LHCN-M2 (cell line): ENCODE results near the gene IRS4. TPM values are rescaled to one million over a fixed set of nuclear protein-coding genes. Genes with fewer than 3 reads are reported as not detected.
A peak's percentile ranks its signal among the peaks of the same experiment; 100 is the strongest.

Source experiments
- DNase-seq: peaks from one replicate; pipeline ENCODE4 v3.0.0-alpha.2; 2012; ENCODE audit warnings: low read depth
- polyA plus RNA-seq: library from polyadenylated mRNA; unstranded; fragments of >200 nt; gene quantifications from one replicate; pipeline ENCODE4 v1.2.1, GENCODE V29; 2012; ENCODE audit warnings: missing spikeins
- total RNA-seq: library from RNA; depleted of rRNA; stranded (reverse); fragments of >200 nt; gene quantifications from 2 replicates; pipeline ENCODE4 v1.2.3, GENCODE V29; 2014; rRNA removed

Gene IRS4
- total RNA-seq, result not detected in 2 replicates
- not detected for polyA plus RNA-seq

DNA sequence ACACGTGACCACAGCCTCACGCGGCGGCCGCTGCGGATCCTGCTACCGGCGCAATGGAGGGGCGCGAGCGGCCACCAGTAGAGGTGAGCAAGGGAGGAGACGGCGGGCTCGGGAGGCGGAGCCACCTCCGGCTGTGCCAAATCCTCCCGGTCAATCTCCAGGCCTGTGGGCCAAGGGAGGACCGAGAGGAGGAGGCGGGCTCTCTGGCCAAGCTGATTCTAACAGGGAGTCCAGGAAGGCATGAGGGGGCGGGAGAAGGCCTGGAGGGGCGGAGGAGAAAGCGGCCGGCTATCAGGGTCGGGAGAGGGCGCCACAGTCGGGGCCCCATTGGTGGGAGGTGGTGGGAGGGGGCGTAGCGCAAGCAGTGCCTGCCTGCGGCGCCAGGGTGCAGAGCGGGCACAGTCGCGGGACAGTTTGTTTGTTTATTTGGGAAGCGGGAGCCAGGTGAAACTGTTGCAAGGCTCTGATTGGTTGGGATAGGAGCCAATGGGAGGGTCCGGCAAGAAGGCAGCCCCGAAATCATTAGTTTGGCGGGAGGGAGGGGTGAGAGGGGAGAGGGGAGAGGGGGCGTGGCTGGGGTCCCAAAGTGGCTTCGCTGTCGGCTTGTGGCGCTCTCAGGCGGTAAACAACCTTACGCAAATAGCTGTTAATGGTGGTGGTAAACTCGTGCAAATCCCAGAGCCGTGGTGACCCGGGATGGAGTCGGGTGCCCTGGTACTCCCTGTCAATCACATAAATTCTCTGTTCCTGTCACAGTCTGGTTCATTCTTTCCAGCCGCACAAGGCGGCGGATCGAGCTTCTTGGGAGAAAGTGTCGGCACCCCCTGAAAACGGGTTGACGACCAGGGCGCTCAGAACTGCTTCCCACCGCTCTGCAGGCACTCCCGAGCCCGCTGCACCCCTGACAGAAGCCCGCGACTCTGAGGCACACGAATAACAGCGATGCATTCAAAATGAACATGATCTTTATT, at the start of gene IRS4:
Gene IRS4, minus strand, starts transcription at position 55 of the 971 bp plus-strand sequence.
- DNase-seq, result no peak

DNA sequence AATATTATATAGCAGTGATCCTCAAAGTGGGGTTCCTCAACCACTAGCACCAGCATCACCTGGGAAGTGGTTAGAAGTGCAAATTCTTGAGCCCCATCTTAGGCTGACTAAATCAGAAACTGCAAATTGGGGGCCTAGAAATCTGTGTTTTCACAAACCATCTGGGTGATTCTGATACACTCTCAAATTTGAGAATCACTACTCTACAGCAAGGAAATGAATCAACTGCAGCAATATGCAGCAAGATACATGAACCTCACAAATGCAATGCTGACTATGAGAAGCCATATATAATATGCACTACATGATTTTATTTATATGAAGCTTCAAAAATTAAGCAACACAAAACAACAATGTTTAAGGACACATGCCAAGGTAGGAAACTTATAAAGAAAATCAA, 36.2 kb upstream of the IRS4 start:
- DNase-seq, result no peak

DNA sequence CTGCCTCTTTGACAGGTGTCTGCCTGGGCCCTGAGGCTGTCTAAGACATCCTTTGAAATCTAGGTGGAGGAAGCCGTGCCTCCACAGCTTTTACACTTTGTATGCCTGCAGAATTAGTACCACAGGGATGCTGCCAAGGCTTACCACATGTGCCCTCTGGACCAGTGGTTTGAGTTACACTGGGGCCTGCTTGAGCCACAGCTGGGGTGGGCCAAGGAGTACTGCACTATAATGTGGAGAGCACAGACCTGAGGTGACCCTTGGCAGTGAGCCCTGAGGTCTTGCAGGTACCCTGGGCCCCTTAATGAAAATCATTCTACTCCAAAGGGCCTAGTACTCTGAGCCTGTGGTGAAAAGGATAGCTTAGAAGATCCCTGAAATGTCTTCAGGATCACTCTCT, 27.2 kb upstream of the IRS4 start:
- DNase-seq, result no peak

DNA sequence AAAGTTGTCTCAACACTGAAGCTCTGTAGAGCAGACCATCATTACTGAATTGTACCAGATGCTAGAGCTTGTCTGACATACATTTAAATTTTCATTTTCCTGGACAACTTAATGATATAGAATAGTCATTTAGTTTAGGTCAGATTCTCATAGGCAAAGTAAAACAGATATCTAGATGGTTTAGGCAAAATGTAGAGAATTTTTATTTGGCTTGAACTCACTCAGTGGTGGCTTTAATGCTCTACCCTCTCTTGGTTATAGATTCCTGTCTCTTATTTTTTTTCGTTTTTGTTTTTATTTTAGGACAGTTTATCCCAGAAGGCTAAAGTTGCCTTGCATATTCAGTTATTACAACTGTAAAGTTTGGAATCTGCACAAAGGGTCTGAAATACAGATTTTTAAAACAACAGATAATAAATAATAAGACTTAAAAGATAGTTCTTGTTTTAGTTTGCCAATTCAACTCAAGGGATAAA, 4.0 kb upstream of the IRS4 start:
- no peak for DNase-seq

DNA sequence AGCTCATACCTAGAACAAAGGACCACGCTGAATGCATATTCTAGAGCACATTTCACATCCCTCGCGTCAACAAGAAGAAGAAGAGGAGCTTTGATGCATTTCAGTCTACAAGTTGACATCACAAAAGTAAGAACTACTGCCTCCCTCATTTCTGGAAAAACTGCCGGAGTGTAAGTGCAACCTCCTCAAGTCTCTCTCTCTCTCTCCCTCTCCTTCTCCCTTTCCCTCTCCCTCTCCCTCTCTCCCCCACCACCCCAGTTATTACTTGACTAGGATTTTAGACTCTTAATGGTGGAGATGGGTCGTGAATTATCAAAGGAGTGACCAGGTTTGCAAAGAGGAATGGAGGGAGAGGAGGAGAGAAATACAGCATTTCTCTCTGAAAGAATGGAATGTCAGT, 1.4 kb upstream of the IRS4 start:
- DNase-seq, result no peak

DNA sequence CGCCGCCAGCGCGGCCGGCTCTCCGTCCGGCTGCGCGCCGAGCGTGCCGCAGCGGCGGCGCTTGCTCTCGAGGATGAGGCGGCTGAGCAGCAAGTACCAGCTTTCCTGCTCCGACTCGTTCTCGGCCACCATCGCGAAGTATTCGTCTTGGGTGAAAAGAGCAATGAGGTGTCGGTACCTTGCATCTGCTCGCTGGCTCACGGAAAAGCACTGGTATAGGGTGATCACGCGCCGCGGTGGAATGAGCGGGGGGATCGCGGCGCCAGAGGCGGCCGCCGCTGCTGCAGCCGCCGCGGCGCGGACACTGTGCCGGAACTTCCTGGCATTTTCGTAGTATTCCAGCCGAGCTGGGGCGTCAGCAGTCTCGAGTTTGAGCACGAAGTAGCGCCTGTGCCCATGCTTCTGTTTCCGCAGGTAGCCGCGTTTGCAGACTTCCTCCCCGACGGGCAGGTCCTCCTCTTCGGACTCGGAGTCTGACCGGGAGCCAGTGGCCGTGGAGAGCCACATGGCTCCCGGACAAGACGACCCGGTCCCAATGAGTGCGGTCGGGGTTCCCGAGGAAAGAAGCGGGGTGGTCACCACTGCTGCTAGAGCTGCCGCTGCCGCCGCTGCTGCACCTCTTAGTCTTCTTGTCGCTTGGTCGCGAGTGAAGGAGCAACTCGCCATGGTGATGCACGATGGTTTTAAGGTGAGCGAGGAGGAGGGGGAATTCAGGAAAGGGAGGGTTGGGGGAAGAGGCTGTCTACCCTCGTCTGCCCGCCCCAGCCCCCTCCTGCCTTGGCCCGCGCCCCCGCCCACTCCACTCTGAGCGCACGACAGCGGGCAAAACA, 469 bp downstream of the IRS4 start:
- no peak for DNase-seq

DNA sequence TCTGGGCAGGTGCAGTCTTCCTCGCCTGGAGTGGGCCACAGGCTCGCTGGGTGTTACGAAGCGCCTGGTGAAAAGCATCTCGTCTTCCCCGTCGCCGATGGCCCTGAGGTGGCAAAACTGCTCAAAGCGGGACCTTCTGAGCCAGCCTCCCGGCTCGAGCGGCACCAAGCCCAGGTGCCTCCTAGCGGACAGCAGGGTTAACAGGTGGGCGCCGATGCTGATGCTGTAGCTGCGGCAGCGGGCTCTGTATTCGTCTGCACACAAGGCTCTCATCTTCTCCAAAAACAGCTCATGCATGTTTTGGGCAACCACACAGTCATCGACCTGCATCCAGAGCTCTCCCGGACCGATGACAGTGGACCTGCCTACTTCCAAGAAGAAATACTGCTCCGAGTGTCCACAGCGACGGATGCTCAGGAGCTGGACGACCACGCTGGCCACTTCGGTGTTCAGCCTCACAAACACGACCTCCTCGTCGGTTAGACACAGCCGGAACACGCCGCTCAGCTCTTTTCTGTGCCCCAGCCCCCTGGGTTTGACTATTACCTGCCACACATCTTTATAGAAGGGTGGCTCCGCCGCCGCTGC, 1.2 kb downstream of the IRS4 start:
- no peak for DNase-seq

DNA sequence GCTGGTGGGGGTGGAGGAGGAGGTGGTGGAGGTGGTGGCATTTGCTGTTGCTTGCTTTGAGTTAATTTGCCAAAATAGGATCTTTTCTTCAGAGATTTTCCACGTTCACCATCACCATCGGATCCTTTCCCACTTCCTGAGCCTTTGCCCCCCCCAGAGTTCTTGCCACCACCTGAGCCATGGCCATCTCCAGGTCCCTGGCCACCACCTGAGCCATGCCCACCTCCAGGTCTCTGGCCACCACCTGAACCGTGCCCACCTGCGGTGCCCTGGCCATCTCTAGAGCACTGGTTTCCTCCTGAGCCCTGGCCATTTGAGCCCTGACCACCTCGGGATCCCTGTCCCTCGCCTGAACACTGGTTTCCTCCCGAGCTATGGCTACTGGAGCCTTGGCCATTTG, 1.9 kb downstream of the IRS4 start:
- no peak for DNase-seq

DNA sequence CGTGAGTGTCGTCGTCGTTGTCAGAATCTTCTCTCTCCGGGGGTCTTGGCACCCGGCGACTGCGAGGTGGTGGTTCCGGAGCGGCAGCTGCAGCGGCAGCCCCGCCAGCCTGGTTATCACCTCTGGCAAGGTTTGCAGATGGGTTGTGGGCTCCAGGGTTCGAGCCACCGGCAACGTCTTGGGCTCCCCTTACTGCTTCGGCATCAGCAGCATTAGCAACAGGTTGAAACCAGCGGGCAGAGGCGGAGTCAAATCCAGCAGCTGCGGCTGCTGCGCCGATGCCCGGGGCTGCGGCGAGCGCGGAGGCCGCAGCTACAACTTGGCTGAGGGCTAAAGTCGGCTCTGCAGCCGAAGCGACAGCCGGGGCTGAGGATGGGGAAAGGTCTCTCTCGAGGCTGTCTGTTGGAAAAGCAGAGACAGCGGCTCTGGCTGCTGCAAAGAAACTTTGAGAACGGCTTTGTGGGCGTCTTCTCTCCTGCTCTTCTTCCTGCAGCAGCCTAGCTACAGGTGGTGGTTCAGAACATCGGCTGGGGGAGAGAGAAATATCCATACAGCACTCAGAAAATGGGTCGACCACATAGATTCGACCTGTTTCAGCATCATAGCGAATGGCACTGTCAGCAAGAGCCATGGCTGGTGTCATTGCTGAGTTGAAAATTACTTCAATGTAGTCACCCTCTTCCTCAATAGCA, 3.6 kb downstream of the IRS4 start:
- DNase-seq, result no peak

DNA sequence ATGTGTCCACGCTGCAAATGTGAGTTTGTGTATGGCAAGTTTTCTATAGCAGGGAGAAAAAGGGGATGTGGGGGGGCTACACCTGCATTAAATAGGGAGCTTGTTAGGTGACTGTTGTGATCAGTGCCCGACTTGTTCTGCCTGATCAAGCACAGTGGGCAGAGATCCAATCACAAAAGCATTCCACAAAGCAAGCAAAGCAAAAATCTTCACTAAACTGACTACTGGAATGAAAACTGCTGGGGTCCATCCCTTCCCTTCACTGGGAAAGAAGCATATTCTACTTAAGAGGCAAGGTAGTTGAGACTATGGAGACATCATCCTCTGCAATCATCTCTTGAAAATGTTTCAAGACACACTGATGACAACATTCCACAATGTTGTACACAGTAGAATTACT, 5.2 kb downstream of the IRS4 start:
- DNase-seq, result no peak

DNA sequence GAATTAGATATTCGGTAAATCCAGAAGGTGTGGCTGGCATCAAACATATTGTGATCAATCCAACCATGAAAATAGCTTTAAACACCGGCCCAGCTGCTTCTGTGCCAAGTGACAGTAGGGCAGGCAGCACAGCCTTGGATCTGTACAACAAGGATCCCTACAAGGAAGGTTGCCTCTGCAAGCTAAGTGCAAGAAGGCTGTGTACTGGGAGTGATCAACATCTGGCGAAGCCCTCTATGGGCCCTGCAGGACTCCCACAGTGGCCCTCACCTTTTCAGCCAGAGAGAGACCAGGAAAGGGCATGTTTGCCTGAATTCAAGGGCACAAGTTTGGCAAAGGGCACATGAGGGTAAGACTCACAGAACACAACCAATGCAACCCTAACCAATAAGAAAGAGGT, 9.6 kb downstream of the IRS4 start:
- no peak for DNase-seq

DNA sequence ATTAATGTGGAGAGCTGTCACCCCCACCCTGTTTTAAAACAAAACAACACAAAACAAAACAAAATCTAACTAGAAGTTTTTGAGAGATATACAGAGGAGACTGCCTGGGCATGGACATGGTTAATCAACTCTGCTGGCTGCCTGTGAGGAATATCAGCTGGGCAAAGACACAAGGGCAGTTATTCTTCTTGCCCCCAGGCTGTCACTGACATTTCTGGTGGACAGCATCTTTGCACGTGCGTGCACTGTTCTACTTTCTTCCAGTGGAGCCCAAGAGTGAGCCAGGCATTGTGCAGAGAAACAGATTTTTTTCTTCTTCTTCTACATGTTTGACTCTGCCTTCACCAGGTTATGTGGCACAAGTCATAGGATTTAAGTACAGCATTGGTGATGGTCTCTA, 13.8 kb downstream of the IRS4 start:
- DNase-seq, result no peak

DNA sequence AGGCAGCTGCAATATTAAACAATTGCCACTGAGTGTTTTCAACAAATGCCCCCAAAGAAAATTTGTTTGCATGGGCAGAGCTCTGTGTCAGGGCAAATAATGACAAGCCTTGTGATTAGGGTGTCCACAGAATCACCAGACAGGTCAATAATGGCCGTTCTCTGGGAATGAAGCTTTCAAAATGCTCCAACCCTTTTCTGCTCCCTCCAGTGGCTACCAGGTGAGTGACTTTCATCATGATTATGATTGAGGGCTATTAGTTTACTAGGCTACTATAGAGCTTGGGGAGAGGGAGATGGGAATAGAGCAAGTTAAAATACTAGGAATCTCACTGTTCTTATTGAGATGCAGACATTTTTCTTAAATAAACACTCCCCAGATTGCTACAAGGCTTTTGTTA, 23.5 kb downstream of the IRS4 start:
- no peak for DNase-seq

DNA sequence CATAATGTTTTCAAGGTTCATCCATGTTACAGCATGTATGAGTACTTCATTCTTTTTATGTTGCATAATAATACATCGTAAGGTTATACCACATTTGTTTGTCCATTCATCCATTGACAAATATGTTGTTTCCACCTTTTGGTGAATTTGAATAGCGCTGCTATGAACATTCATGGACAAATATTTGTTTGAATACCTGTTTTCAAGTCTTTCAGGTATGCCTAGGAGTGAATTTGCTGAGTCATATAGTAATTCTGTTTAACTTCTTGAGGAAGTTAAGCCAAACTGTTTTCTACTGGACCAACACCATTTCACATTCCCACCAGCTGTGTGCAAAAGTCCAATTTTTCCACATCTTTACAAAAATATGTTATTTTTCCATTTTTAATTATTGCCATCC, 31.5 kb downstream of the IRS4 start:
- no peak for DNase-seq

DNA sequence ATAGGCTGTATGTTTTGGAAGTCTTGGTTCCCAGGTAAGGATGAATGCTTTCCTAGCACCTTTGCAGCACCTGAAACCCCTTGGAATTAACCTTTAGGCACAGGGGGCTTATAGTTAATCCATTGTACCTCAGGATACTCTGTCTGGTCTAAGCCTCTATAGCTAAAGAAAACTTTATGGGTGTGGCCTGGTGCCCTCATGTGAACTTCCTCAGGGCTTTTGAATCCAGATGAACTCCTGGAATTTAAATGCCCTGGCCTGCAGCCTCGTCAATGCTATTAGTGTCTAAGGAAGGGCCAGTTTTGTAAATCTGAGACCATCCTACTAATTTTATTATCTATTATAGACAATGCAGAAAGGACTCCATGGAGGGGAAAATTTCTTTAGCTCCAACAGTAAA, 33.8 kb downstream of the IRS4 start:
- no peak for DNase-seq

DNA sequence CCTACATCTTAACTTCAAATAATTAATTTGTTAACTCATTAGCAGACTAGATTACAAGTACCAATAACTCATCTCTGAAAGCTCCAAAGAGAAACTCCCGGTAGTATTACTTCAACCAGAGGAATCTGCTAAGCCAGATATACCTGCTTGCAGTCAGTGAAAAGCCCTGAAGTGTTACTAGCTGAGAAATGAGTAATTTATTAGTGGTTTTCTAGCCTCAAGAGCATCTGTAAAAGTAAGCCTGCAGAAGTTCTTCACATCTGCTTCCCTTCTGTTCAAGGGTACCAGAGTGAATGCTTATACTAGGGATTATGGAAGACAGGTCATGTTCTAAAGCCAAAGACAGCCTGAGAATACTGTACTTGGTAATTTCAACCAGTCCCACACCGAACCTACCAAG, 34.7 kb downstream of the IRS4 start:
- DNase-seq, result no peak

DNA sequence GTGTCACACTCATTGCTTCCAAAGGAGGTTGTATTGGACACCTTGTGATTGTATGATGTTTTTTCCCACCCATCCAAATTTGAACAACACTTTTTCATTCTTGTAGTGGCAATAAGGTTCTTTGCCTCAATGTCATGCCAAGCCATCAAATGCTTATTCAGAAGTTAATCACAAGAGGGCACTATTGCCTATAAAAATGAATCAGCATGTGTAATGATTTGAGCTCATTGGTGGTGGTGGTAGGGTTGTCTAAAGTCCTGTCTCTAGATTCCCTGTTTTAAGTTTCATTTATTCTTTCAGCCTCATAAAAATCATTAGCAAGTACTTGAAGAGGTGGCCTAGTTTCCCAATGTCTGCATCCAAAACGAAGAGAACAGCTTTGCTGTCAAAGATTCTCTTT, 37.0 kb downstream of the IRS4 start:
- peak; percentile 31 for DNase-seq

DNA sequence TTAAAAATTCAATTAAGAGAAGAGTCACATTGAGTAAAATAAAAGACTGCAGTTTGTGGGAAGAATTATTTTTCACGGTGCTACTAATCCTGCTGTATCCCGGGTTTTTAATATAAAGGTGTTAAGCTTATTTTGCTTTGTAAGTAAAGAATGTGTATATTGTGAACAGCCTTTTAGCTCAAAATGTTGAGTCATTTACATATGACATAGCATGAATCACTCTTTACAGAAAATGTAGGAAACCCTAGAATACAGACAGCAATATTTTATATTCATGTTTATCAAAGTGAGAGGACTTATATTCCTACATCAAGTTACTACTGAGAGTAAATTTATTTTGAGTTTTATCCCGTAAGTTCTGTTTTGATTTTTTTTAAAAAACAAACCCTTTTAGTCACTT, 39.7 kb downstream of the IRS4 start:
- DNase-seq, result peak; percentile 2
